HL-60 (cell line): ENCODE measurements around the gene UBA5.

Experiments used
- DNase-seq, 2 experiments: peaks; one replicate each; pipeline ENCODE4 v3.0.0-alpha.2; 2010 to 2020; ENCODE audit warnings: low read depth in 1 of 2, low spot score in 1 of 2
- H3K27ac ChIP-seq: fragments of 250-450 bp; sonication (Bioruptor Pico); replicated peaks from 2 replicates; pipeline ENCODE4 v1.5.1; 2020; ENCODE audit warnings: mild to moderate bottlenecking, moderate library complexity
- H3K27me3 ChIP-seq: fragments of 250-450 bp; sonication (Bioruptor Pico); 2 replicates; pipeline ENCODE4 v1.5.1; 2021; ENCODE audit warnings: mild to moderate bottlenecking, moderate library complexity; ENCODE audit not compliant: insufficient read depth, poor library complexity, severe bottlenecking
- H3K4me3 ChIP-seq: replicated peaks from 2 replicates; pipeline ENCODE4 v1.5.1; 2011; ENCODE audit warnings: mild to moderate bottlenecking, control low read depth, low read length; ENCODE audit not compliant: insufficient read depth
- SPI1 ChIP-seq: IDR thresholded peaks from 2 replicates; pipeline ENCODE4 v1.6.1; 2012; ENCODE audit warnings: low read depth, mild to moderate bottlenecking, borderline replicate concordance
- TF ChIP-seq, protein P1 (sequence below): IDR thresholded peaks from one replicate; pipeline ENCODE4 v1.5.1; 2011; ENCODE audit warnings: low read length, control low read depth, inconsistent platforms; ENCODE audit not compliant: insufficient read depth

Gene UBA5

DNA sequence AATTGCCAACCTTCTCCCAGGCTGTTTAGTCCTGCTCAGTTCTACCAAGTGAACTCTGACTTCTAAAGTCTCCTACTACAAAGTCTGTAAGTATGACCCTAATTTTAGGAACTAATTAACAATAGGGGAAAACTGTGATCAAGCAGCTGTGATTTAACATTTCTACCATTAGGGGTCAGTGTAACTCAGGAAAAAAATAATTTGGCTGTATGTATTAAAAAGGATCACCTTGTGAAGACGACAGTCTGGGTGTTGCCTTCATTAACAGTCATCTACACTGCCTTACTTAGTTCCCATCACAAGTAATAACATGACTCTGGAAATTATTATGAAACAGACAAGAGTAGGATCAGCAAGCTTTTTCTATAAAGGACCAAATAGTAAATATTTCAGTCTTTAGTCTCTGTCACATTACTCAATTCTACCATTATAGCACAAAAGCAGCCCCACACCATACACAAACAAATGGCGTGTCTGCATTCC, 66.3 kb downstream of the UBA5 start:
- no peaks in the 10 kb centered on the region for H3K27me3 ChIP-seq
- no peak overlapping the region for H3K27ac ChIP-seq
- H3K4me3 ChIP-seq, result no peak overlapping the region
- peak in 1 of 2 experiments; percentile 15 for DNase-seq
- no peak for TF ChIP-seq SPI1
- TF ChIP-seq, protein P1, sequence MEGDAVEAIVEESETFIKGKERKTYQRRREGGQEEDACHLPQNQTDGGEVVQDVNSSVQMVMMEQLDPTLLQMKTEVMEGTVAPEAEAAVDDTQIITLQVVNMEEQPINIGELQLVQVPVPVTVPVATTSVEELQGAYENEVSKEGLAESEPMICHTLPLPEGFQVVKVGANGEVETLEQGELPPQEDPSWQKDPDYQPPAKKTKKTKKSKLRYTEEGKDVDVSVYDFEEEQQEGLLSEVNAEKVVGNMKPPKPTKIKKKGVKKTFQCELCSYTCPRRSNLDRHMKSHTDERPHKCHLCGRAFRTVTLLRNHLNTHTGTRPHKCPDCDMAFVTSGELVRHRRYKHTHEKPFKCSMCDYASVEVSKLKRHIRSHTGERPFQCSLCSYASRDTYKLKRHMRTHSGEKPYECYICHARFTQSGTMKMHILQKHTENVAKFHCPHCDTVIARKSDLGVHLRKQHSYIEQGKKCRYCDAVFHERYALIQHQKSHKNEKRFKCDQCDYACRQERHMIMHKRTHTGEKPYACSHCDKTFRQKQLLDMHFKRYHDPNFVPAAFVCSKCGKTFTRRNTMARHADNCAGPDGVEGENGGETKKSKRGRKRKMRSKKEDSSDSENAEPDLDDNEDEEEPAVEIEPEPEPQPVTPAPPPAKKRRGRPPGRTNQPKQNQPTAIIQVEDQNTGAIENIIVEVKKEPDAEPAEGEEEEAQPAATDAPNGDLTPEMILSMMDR, result peak; percentile 69
